IMR-90 (cell line): Measurements from ENCODE around the gene USP47. TPM values are rescaled to one million over a fixed set of nuclear protein-coding genes. Genes with fewer than 3 reads are reported as not detected.

Experiments
- ATAC-seq: fragments of 200-7000 bp; cut with Tn5 transposase; 2 replicates; pipeline ENCODE4 v1.9.1; 2020; ENCODE audit warnings: low read depth, mild to moderate bottlenecking, moderate library complexity
- BruUV-seq: library from RNA; stranded (reverse); fragments of 400-500 nt; replicated peaks from 2 replicates; lab custom pipeline; 2021; lab: Mats Ljungman, UMichigan
- CTCF ChIA-PET: fragments of 300-600 bp; formaldehyde crosslinking; extraction: SDS; loops from one replicate; lab custom pipeline; 2021; ENCODE audit warnings: antibody characterized with exemption; lab: Yijun Ruan, JAX
- POLR2A ChIA-PET: fragments of 300-600 bp; sonication (Branson Sonifier 250); formaldehyde crosslinking; loops from one replicate; lab custom pipeline; 2022; ENCODE audit warnings: antibody characterized with exemption; ENCODE audit not compliant: unreplicated experiment; lab: Charles Lee
- DNase-seq: peaks from one replicate; pipeline ENCODE4 v3.0.0; 2013
- H2AFZ ChIP-seq: replicated peaks from 2 replicates; pipeline ENCODE3; 2013; ENCODE audit warnings: low read length, mild to moderate bottlenecking; ENCODE audit not compliant: poor library complexity
- H2AK5ac ChIP-seq: 2 replicates; pipeline ENCODE4 v1.6.1; 2013; ENCODE audit warnings: low read depth, low read length, inconsistent platforms
- H2AK9ac ChIP-seq: replicated peaks from 2 replicates; pipeline ENCODE3; 2013; ENCODE audit warnings: mild to moderate bottlenecking, low read depth, low read length, moderate library complexity; ENCODE audit not compliant: poor library complexity
- H2BK120ac ChIP-seq: 2 replicates; pipeline ENCODE4 v1.6.1; 2013; ENCODE audit warnings: low read depth, low read length, inconsistent platforms
- H2BK15ac ChIP-seq: 3 replicates; pipeline ENCODE4 v1.6.1; 2013; ENCODE audit warnings: low read depth, low read length, inconsistent platforms
- H2BK20ac ChIP-seq: 2 replicates; pipeline ENCODE4 v1.6.1; 2013; ENCODE audit warnings: low read depth, mild to moderate bottlenecking, inconsistent platforms, low read length, moderate library complexity
- H2BK5ac ChIP-seq: 2 replicates; pipeline ENCODE4 v1.6.1; 2013; ENCODE audit warnings: mild to moderate bottlenecking, low read depth, low read length, inconsistent platforms; ENCODE audit not compliant: poor library complexity, severe bottlenecking
- H3K14ac ChIP-seq: replicated peaks from 2 replicates; pipeline ENCODE4 v1.6.1; 2013; ENCODE audit warnings: low read depth, low read length, inconsistent platforms
- H3K18ac ChIP-seq: 2 replicates; pipeline ENCODE4 v1.6.1; 2013; ENCODE audit warnings: low read depth, low read length, control low read depth
- H3K23ac ChIP-seq: 2 replicates; pipeline ENCODE4 v1.6.1; 2013; ENCODE audit warnings: low read depth, low read length, inconsistent platforms
- H3K27ac ChIP-seq: 2 replicates; pipeline ENCODE4 v1.5.1; 2013; ENCODE audit warnings: mild to moderate bottlenecking, control low read depth, low read length; ENCODE audit not compliant: insufficient read depth
- H3K27me3 ChIP-seq: 2 replicates; pipeline ENCODE4 v1.6.1; 2013; ENCODE audit warnings: low read length; ENCODE audit not compliant: control insufficient read depth, insufficient read depth
- H3K36me3 ChIP-seq: 2 replicates; pipeline ENCODE4 v1.6.1; 2013; ENCODE audit warnings: low read length, mixed read lengths; ENCODE audit not compliant: control insufficient read depth, insufficient read depth
- H3K4ac ChIP-seq: 2 replicates; pipeline ENCODE4 v1.6.1; 2013; ENCODE audit warnings: low read depth, low read length, inconsistent platforms
- H3K4me1 ChIP-seq: 2 replicates; pipeline ENCODE4 v1.6.1; 2013; ENCODE audit warnings: low read length, mixed read lengths; ENCODE audit not compliant: control insufficient read depth, insufficient read depth
- H3K4me2 ChIP-seq: 2 replicates; pipeline ENCODE4 v1.6.1; 2013; ENCODE audit warnings: low read depth, mild to moderate bottlenecking, control low read depth, low read length, moderate library complexity
- H3K4me3 ChIP-seq: 2 replicates; pipeline ENCODE4 v1.5.1; 2013; ENCODE audit warnings: low read depth, mild to moderate bottlenecking, control low read depth, low read length, moderate library complexity; ENCODE audit not compliant: insufficient read depth
- H3K56ac ChIP-seq: 2 replicates; pipeline ENCODE4 v1.6.1; 2013; ENCODE audit warnings: low read length, inconsistent platforms; ENCODE audit not compliant: insufficient read depth; ENCODE audit errors: extremely low read depth
- H3K79me1 ChIP-seq, 2 experiments: 2 replicates each; pipeline ENCODE4 v1.6.1; 2013; ENCODE audit warnings: low read length in 2 of 2, inconsistent platforms in 1 of 2, low read depth in 1 of 2
- H3K9ac ChIP-seq: 2 replicates; pipeline ENCODE4 v1.6.1; 2013; ENCODE audit warnings: low read depth, low read length, control low read depth
- H3K9me1 ChIP-seq: 2 replicates; pipeline ENCODE4 v1.6.1; 2013; ENCODE audit warnings: low read length, inconsistent platforms; ENCODE audit not compliant: insufficient read depth
- H3K9me3 ChIP-seq: 2 replicates; pipeline ENCODE4 v1.6.1; 2013; ENCODE audit warnings: low read length; ENCODE audit not compliant: control insufficient read depth, insufficient read depth
- H4K20me1 ChIP-seq: 2 replicates; pipeline ENCODE4 v1.6.1; 2013; ENCODE audit warnings: low read length, inconsistent platforms; ENCODE audit not compliant: insufficient read depth
- H4K5ac ChIP-seq: 2 replicates; pipeline ENCODE4 v1.6.1; 2013; ENCODE audit warnings: mild to moderate bottlenecking, low read depth, low read length, control low read depth
- H4K8ac ChIP-seq, 2 experiments: 2 replicates each; pipeline ENCODE4 v1.6.1; 2013; ENCODE audit warnings: low read depth in 2 of 2, low read length in 2 of 2, control low read depth in 1 of 2, inconsistent platforms in 1 of 2
- H4K91ac ChIP-seq: 2 replicates; pipeline ENCODE4 v1.6.1; 2013; ENCODE audit warnings: low read depth, low read length, inconsistent platforms; ENCODE audit not compliant: insufficient read depth
- CEBPB ChIP-seq: IDR thresholded peaks from 2 replicates; pipeline ENCODE4 v1.6.1; 2012; ENCODE audit warnings: low read depth, low read length, improper control_type of control experiment
- MAFK ChIP-seq: IDR thresholded peaks from 2 replicates; pipeline ENCODE4 v1.6.1; 2012; ENCODE audit warnings: low read depth, low read length, improper control_type of control experiment
- whole genome bisulfite sequencing, 2 experiments: methylation state at CpG; one replicate each; pipeline versions ENCODE4 v1.1.5 to v1.1.7; 2013; ENCODE audit warnings: missing lambda C conversion rate in 2 of 2; ENCODE audit not compliant: insufficient read length in 1 of 2; ENCODE audit errors: extremely low coverage in 2 of 2; 5-methylcytosine and 5-hydroxymethylcytosine counted together
- dilution Hi-C: fragments of 300-500 bp; cut with HindIII; formaldehyde crosslinking; loops from one replicate; pipeline ENCODE4 v1.14.3; 2018; ENCODE audit warnings: low sequenced_read_pairs; ENCODE audit not compliant: unreplicated experiment
- in situ Hi-C: fragments of 300-500 bp; cut with MboI; formaldehyde crosslinking; loops from 3 replicates; pipeline ENCODE4 v1.14.3; 2019; ENCODE audit warnings: low sequenced_read_pairs, inconsistent platforms, mixed read lengths
- intact Hi-C: fragments of 100-400 bp; cut with micrococcal nuclease; formaldehyde crosslinking; loops from 2 replicates; pipeline ENCODE4 v1.10.0; 2022
- polyA plus RNA-seq, 3 experiments: library from polyadenylated mRNA; depleted of rRNA; stranded (reverse); fragments of >200 nt; gene quantifications; 2 replicates each; pipeline ENCODE4 v1.2.3, GENCODE V29; 2012; ENCODE audit warnings: low replicate concordance in 1 of 3
- total RNA-seq: library from RNA; depleted of rRNA; stranded (reverse); fragments of >200 nt; gene quantifications from 2 replicates; pipeline ENCODE4 v1.2.3, GENCODE V29; 2012

Gene USP47
- total and polyA plus RNA-seq, 2 of the 4 experiments (the other 2 are of a cell fraction), result 15.0 to 110 TPM

- BruUV-seq, result no TSS peak
- CTCF ChIA-PET, result interaction anchor here (0.5 to 1.4 kb wide), 2 partner anchors 13 to 64 kb away, joined by 3 to 4 read pairs; no protein-coding TSS in a partner anchor
- H3K56ac ChIP-seq, result peak overlapping the region; percentile 69
These were observed 137.8 kb downstream of the USP47 start for GRCh38 chr11:11979488-11980117.

More at GRCh38 chr11:11979488-11980117, 137.8 kb downstream of the USP47 start:
- no peaks in the 10 kb centered on the region for H3K27me3 ChIP-seq
- H3K4me2 ChIP-seq, result no peak overlapping the region; the same call in 1 of the 2 replicates
- ATAC-seq (peak; percentile 5), DNase-seq (peak; percentile 81)
- peak overlapping the region; percentile 87 for H2AK5ac ChIP-seq
- H2AK9ac ChIP-seq, result peak overlapping the region; percentile 89
- no peak overlapping the region for H3K4me3 ChIP-seq
- H3K9me3 ChIP-seq, result no peaks in the 10 kb centered on the region
- H3K18ac ChIP-seq, result peak overlapping the region; percentile 31
- intact Hi-C loops (no loop called here), in situ Hi-C loops (no loop called here), dilution Hi-C loops (no loop called here)
- H3K9me1 ChIP-seq, result peaks cover 63% of the 10 kb centered on the region
- H3K14ac ChIP-seq, result peak overlapping the region; percentile 91
- H4K8ac ChIP-seq, result peak overlapping the region; percentile 75 to 79
- H3K79me1 ChIP-seq, result peaks cover 48 to 91% of the 10 kb centered on the region in 2 experiments; a peak in 3 of 4 replicates
- no peaks in the 10 kb centered on the region for H4K20me1 ChIP-seq
- H3K9ac ChIP-seq, result peak overlapping the region; percentile 44
- POLR2A ChIA-PET, result interaction anchor here (0.5 kb wide), 1 partner anchor 103 kb away, joined by 5 read pairs; no protein-coding TSS in a partner anchor
- WGBS, 2 experiments, result 0% methylated on average over 1 of the region's 8 CpGs; no CpG with 5 or more reads in 1 of the 2 experiments
- peak overlapping the region; percentile 93 for H2BK20ac ChIP-seq
- H2AFZ ChIP-seq, result peak overlapping the region; percentile 69
- peak overlapping the region; percentile 93 for H2BK120ac ChIP-seq
- peak overlapping the region; percentile 85 for H4K91ac ChIP-seq
- peak overlapping the region; percentile 92 for H3K23ac ChIP-seq
- H3K4me1 ChIP-seq, result peaks cover 59% of the 10 kb centered on the region
- H4K5ac ChIP-seq, result peak overlapping the region; percentile 32
- H2BK15ac ChIP-seq, result peak overlapping the region; percentile 96; the same call in 2 of the 3 replicates
- no peak for TF ChIP-seq MAFK
- peak; percentile 31; the same call in 1 of the 2 replicates for TF ChIP-seq CEBPB
- H3K36me3 ChIP-seq, result peaks cover 11% of the 10 kb centered on the region
- peak overlapping the region; percentile 82 for H2BK5ac ChIP-seq
- peak overlapping the region; percentile 80 for H3K27ac ChIP-seq
- peak overlapping the region; percentile 99 for H3K4ac ChIP-seq
